Uterus (tissue), 2 donors: ENCODE results near the gene TMEM203.

ENCODE experiments used
- CTCF ChIP-seq, 4 experiments: fragments of 200-600 bp in 2 of 4; fragments of 450-650 bp in 2 of 4; sonication (generic) in 2 of 4; IDR thresholded peaks; one replicate each; pipeline ENCODE4 v1.5.1; 2016 to 2019; ENCODE audit warnings: antibody characterized with exemption in 4 of 4, mild to moderate bottlenecking in 2 of 4, moderate library complexity in 1 of 4
- POLR2A ChIP-seq, 2 donors: fragments of 450-650 bp; IDR thresholded peaks; one replicate each; pipeline ENCODE4 v1.6.1; 2016; ENCODE audit warnings: antibody characterized with exemption in 2 of 2, mild to moderate bottlenecking in 1 of 2, moderate library complexity in 1 of 2

DNA sequence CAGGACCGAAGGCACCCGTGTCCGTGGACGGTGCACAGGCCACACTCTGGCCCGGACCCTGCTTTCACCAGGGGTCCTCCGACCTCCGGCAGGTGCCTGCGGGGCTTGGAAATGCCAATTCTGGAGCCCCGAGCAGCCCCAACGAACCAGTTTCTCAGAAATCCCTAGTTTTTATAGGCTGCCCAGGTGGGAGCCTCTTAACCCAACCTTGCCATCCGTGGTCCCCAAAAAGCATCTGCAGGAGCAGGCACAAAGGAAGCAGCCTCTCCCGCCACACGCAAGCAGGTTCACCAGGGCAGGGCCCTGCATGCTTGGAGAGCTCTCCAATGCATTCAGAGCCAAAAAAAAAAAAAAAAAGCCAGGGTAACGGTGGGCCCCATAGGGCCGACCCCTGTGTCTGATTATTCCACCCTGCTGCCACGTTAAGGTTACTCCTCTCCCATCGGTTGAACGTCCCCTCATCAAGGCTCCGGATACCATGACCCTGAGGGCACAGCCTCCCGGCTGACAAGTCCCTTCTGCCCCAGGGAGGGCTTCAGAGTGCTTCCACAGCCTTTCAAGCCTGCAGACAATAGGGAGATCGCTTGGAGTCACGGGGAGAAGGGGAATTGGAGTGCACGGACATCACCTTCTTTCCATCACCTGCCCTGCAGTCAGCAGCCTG is 4.1 kb downstream of the TMEM203 start:
- TF ChIP-seq POLR2A (IDR thresholded peaks at IDR 0.05) (no peak), CTCF (IDR thresholded peaks at IDR 0.05) (no peak)
